Measurements from ENCODE around the gene CBLN3.

The CBLN3 gene

GRCh38 chr14:24409192-24409591 lies 20.3 kb downstream of the CBLN3 start:
- Histone ChIP-seq H3K9me3 (ENCODE audit: control insufficient read depth, insufficient read depth, low read depth, low read length) (no peaks in the 10 kb centered on the region), H3K27me3 (ENCODE audit: control insufficient read depth, insufficient read depth, low read length) (no peaks in the 10 kb centered on the region), H3K4me3 (ENCODE audit: low read depth, low read length) (no peak overlapping the region), H3K4me1 (ENCODE audit: control insufficient read depth, insufficient read depth, low read length) (peaks cover 7% of the 10 kb centered on the region; the same call in 1 of the 2 replicates), H3K27ac (ENCODE audit: low read depth, low read length) (no peak overlapping the region), H3K36me3 (ENCODE audit: control insufficient read depth, insufficient read depth, low read length) (peaks cover 13% of the 10 kb centered on the region), H3K9ac (ENCODE audit: low read length) (no peak overlapping the region)

- Histone ChIP-seq H3K27me3 (ENCODE audit: control insufficient read depth, insufficient read depth, low read length) (no peaks in the 10 kb centered on the region), H3K4me3 (ENCODE audit: low read depth, low read length) (no peak overlapping the region), H3K36me3 (ENCODE audit: control insufficient read depth, insufficient read depth, low read length) (peaks cover 10% of the 10 kb centered on the region; the same call in 1 of the 2 replicates), H3K4me1 (ENCODE audit: control insufficient read depth, insufficient read depth, low read length) (peaks cover 7% of the 10 kb centered on the region; the same call in 1 of the 2 replicates), H3K9ac (ENCODE audit: low read length) (no peak overlapping the region), H3K9me3 (ENCODE audit: control insufficient read depth, insufficient read depth, low read depth, low read length) (no peaks in the 10 kb centered on the region), H3K27ac (ENCODE audit: low read depth, low read length) (no peak overlapping the region)
Observed at GRCh38 chr14:24408764-24409163, 20.7 kb downstream of the CBLN3 start.

- no peaks in the 10 kb centered on the region for H3K9me3 ChIP-seq (ENCODE audit: control insufficient read depth, insufficient read depth, low read depth, low read length)
- H3K9ac ChIP-seq (ENCODE audit: low read length), result no peak overlapping the region
- H3K27me3 ChIP-seq (ENCODE audit: control insufficient read depth, insufficient read depth, low read length), result no peaks in the 10 kb centered on the region
- peaks cover 16% of the 10 kb centered on the region; the same call in 1 of the 2 replicates for H3K4me1 ChIP-seq (ENCODE audit: control insufficient read depth, insufficient read depth, low read length)
- H3K36me3 ChIP-seq (ENCODE audit: control insufficient read depth, insufficient read depth, low read length), result peaks cover 8% of the 10 kb centered on the region; the same call in 1 of the 2 replicates
- no peak overlapping the region for H3K27ac ChIP-seq (ENCODE audit: low read depth, low read length)
- no peak overlapping the region for H3K4me3 ChIP-seq (ENCODE audit: low read depth, low read length)
Observed at GRCh38 chr14:24407608-24408325, 21.7 kb downstream of the CBLN3 start.

GRCh38 chr14:24406416-24406815 lies 23.1 kb downstream of the CBLN3 start:
- peaks cover 17% of the 10 kb centered on the region; the same call in 1 of the 2 replicates for H3K4me1 ChIP-seq (ENCODE audit: control insufficient read depth, insufficient read depth, low read length)
- H3K9me3 ChIP-seq (ENCODE audit: control insufficient read depth, insufficient read depth, low read depth, low read length), result no peaks in the 10 kb centered on the region
- H3K27me3 ChIP-seq (ENCODE audit: control insufficient read depth, insufficient read depth, low read length), result no peaks in the 10 kb centered on the region
- no peak overlapping the region for H3K9ac ChIP-seq (ENCODE audit: low read length)
- 0 out of 2 replicates have a peak, but pooled peaks cover 5% of the 10 kb centered on the region for H3K36me3 ChIP-seq (ENCODE audit: control insufficient read depth, insufficient read depth, low read length)
- H3K4me3 ChIP-seq (ENCODE audit: low read depth, low read length), result no peak overlapping the region
- H3K27ac ChIP-seq (ENCODE audit: low read depth, low read length), result no peak overlapping the region

- Histone ChIP-seq H3K36me3 (ENCODE audit: control insufficient read depth, insufficient read depth, low read length) (0 out of 2 replicates have a peak, but pooled peaks cover 5% of the 10 kb centered on the region), H3K27me3 (ENCODE audit: control insufficient read depth, insufficient read depth, low read length) (peaks cover 7% of the 10 kb centered on the region; the same call in 1 of the 2 replicates), H3K4me1 (ENCODE audit: control insufficient read depth, insufficient read depth, low read length) (peaks cover 23% of the 10 kb centered on the region; the same call in 1 of the 2 replicates), H3K9me3 (ENCODE audit: control insufficient read depth, insufficient read depth, low read depth, low read length) (no peaks in the 10 kb centered on the region), H3K27ac (ENCODE audit: low read depth, low read length) (no peak overlapping the region), H3K4me3 (ENCODE audit: low read depth, low read length) (no peak overlapping the region), H3K9ac (ENCODE audit: low read length) (no peak overlapping the region)
Observed at GRCh38 chr14:24404814-24405213, 24.7 kb downstream of the CBLN3 start.

GRCh38 chr14:24403294-24403998 lies 26.0 kb downstream of the CBLN3 start:
- no peak overlapping the region for H3K27ac ChIP-seq (ENCODE audit: low read depth, low read length)
- peaks cover 29% of the 10 kb centered on the region; the same call in 1 of the 2 replicates for H3K4me1 ChIP-seq (ENCODE audit: control insufficient read depth, insufficient read depth, low read length)
- H3K36me3 ChIP-seq (ENCODE audit: control insufficient read depth, insufficient read depth, low read length), result 0 out of 2 replicates have a peak, but pooled peaks cover 3% of the 10 kb centered on the region

GRCh38 chr14:24401810-24402702 lies 27.4 kb downstream of the CBLN3 start:
- Histone ChIP-seq H3K36me3 (ENCODE audit: control insufficient read depth, insufficient read depth, low read length) (no peaks in the 10 kb centered on the region), H3K4me1 (ENCODE audit: control insufficient read depth, insufficient read depth, low read length) (peaks cover 40% of the 10 kb centered on the region), H3K9me3 (ENCODE audit: control insufficient read depth, insufficient read depth, low read depth, low read length) (no peaks in the 10 kb centered on the region), H3K9ac (ENCODE audit: low read length) (peak overlapping the region; percentile 6), H3K27ac (ENCODE audit: low read depth, low read length) (no peak overlapping the region), H3K4me3 (ENCODE audit: low read depth, low read length) (no peak overlapping the region), H3K27me3 (ENCODE audit: control insufficient read depth, insufficient read depth, low read length) (peaks cover 10% of the 10 kb centered on the region; the same call in 1 of the 2 replicates)

More at GRCh38 chr14:24403294-24403998, 26.0 kb downstream of the CBLN3 start:
- Histone ChIP-seq H3K27me3 (ENCODE audit: control insufficient read depth, insufficient read depth, low read length) (peaks cover 10% of the 10 kb centered on the region; the same call in 1 of the 2 replicates), H3K9me3 (ENCODE audit: control insufficient read depth, insufficient read depth, low read depth, low read length) (no peaks in the 10 kb centered on the region), H3K4me3 (ENCODE audit: low read depth, low read length) (no peak overlapping the region), H3K9ac (ENCODE audit: low read length) (no peak overlapping the region)

- no peaks in the 10 kb centered on the region for H3K36me3 ChIP-seq (ENCODE audit: control insufficient read depth, insufficient read depth, low read length)
- H3K27me3 ChIP-seq (ENCODE audit: control insufficient read depth, insufficient read depth, low read length), result peaks cover 10% of the 10 kb centered on the region; the same call in 1 of the 2 replicates
- H3K9me3 ChIP-seq (ENCODE audit: control insufficient read depth, insufficient read depth, low read depth, low read length), result no peaks in the 10 kb centered on the region
- no peak overlapping the region for H3K27ac ChIP-seq (ENCODE audit: low read depth, low read length)
- no peak overlapping the region for H3K9ac ChIP-seq (ENCODE audit: low read length)
- peak overlapping the region; percentile 60 for H3K4me3 ChIP-seq (ENCODE audit: low read depth, low read length)
- peaks cover 40% of the 10 kb centered on the region for H3K4me1 ChIP-seq (ENCODE audit: control insufficient read depth, insufficient read depth, low read length)
Observed at GRCh38 chr14:24399999-24400718, 29.3 kb downstream of the CBLN3 start.

GRCh38 chr14:24399447-24399822 lies 30.0 kb downstream of the CBLN3 start:
- Histone ChIP-seq H3K27ac (ENCODE audit: low read depth, low read length) (no peak overlapping the region), H3K4me1 (ENCODE audit: control insufficient read depth, insufficient read depth, low read length) (peaks cover 33% of the 10 kb centered on the region), H3K9ac (ENCODE audit: low read length) (peak overlapping the region; percentile 50), H3K27me3 (ENCODE audit: control insufficient read depth, insufficient read depth, low read length) (peaks cover 10% of the 10 kb centered on the region; the same call in 1 of the 2 replicates), H3K36me3 (ENCODE audit: control insufficient read depth, insufficient read depth, low read length) (no peaks in the 10 kb centered on the region), H3K9me3 (ENCODE audit: control insufficient read depth, insufficient read depth, low read depth, low read length) (no peaks in the 10 kb centered on the region), H3K4me3 (ENCODE audit: low read depth, low read length) (peak overlapping the region; percentile 60)

All from HUES6 (cell line).